ENCODE data around the gene ANKDD1A.

Gene ANKDD1A

GRCh38 chr15:64930019-64930652, 18.4 kb downstream of the ANKDD1A start:
- Mint-ChIP-seq H3K27ac (no peak overlapping the region), H3K27me3 (ENCODE audit: low read depth) (no peaks in the 10 kb centered on the region), H3K9me3 (no peaks in the 10 kb centered on the region), H3K4me3 (no peak overlapping the region), H3K36me3 (ENCODE audit: low read depth) (peaks cover 6% of the 10 kb centered on the region), H3K4me1 (peaks cover 8% of the 10 kb centered on the region)
- TF ChIP-seq CTCF (IDR thresholded peaks at IDR 0.05; ENCODE audit: unreplicated experiment in 3 of 3): no peak

- TF ChIP-seq CTCF (IDR thresholded peaks at IDR 0.05; ENCODE audit: unreplicated experiment in 3 of 3): no peak
- Mint-ChIP-seq H3K9me3 (no peaks in the 10 kb centered on the region), H3K4me1 (peaks cover 8% of the 10 kb centered on the region), H3K4me3 (no peak overlapping the region), H3K27me3 (ENCODE audit: low read depth) (no peaks in the 10 kb centered on the region), H3K36me3 (ENCODE audit: low read depth) (peaks cover 6% of the 10 kb centered on the region), H3K27ac (no peak overlapping the region)
These were observed 19.2 kb downstream of the ANKDD1A start for GRCh38 chr15:64930778-64931371.

- no peak for TF ChIP-seq CTCF (IDR thresholded peaks at IDR 0.05; ENCODE audit: unreplicated experiment in 3 of 3)
- Mint-ChIP-seq H3K9me3 (no peaks in the 10 kb centered on the region), H3K27me3 (ENCODE audit: low read depth) (no peaks in the 10 kb centered on the region), H3K4me1 (peaks cover 8% of the 10 kb centered on the region), H3K36me3 (ENCODE audit: low read depth) (peaks cover 6% of the 10 kb centered on the region), H3K4me3 (no peak overlapping the region), H3K27ac (no peak overlapping the region)
These were observed 19.7 kb downstream of the ANKDD1A start for GRCh38 chr15:64931381-64931780.

DNA sequence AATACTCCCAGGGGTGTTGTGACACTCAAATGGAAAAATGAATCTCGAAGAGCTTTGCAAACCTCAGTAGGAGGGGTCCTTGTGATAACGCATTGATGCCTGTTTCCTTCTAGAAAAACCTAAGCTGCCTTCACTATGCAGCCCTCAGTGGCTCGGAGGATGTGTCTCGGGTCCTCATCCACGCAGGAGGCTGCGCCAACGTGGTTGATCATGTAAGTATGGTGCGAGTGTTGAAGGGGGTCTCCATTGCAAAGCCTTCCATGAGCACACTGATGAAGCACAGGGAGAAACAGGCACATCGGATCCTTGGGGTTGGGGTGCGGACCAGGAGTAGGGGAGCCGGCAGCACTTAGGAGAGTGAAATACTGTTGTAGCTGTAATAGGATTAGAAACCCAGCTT, 22.3 kb downstream of the ANKDD1A start:
- no peak overlapping the region for H3K4me3 Mint-ChIP-seq
- H3K9me3 Mint-ChIP-seq: no peaks in the 10 kb centered on the region

DNA sequence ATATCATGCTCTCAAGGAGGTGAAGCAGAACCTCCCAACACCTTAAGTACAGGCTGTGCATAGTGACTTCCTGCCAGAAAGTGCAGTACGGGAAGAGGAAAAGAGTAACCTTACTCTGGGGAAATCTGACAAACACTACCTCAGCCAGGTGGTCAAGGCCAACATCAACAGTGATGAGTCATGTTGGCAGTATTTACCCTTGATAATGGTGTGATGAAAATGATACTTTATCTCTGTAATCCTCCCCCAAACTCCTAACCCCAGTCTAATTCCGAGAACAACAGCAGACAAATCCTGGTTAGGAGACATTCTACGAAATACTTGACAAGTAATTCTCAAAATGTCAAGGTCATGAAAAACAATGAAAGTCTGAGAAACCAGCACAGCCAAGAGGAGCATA, 26.5 kb downstream of the ANKDD1A start:
- Mint-ChIP-seq H3K27me3 (ENCODE audit: low read depth) (no peaks in the 10 kb centered on the region), H3K4me1 (no peaks in the 10 kb centered on the region), H3K36me3 (ENCODE audit: low read depth) (peaks cover 12% of the 10 kb centered on the region), H3K9me3 (no peaks in the 10 kb centered on the region), H3K27ac (no peak overlapping the region), H3K4me3 (no peak overlapping the region)
- TF ChIP-seq CTCF (IDR thresholded peaks at IDR 0.05; ENCODE audit: unreplicated experiment in 3 of 3): no peak

More for the DNA sequence above, 22.3 kb downstream of the ANKDD1A start:
- no peak for TF ChIP-seq CTCF (IDR thresholded peaks at IDR 0.05; ENCODE audit: unreplicated experiment in 3 of 3)
- Mint-ChIP-seq H3K27me3 (ENCODE audit: low read depth) (no peaks in the 10 kb centered on the region), H3K36me3 (ENCODE audit: low read depth) (peaks cover 6% of the 10 kb centered on the region), H3K4me1 (no peaks in the 10 kb centered on the region), H3K27ac (no peak overlapping the region)

- Mint-ChIP-seq H3K4me3 (no peak overlapping the region), H3K9me3 (no peaks in the 10 kb centered on the region), H3K27ac (no peak overlapping the region), H3K27me3 (ENCODE audit: low read depth) (no peaks in the 10 kb centered on the region), H3K36me3 (ENCODE audit: low read depth) (peaks cover 6% of the 10 kb centered on the region), H3K4me1 (no peaks in the 10 kb centered on the region)
- no peak for TF ChIP-seq CTCF (IDR thresholded peaks at IDR 0.05; ENCODE audit: unreplicated experiment in 3 of 3)
These were observed 30.7 kb downstream of the ANKDD1A start for GRCh38 chr15:64942356-64942755.
